HUES6 (cell line): ENCODE results near the gene POLD4.

Experiments used
- H3K27ac ChIP-seq: 2 replicates; pipeline ENCODE4 v1.7.0; 2013; ENCODE audit warnings: low read depth, mild to moderate bottlenecking, low read length, inconsistent platforms
- H3K27me3 ChIP-seq: 2 replicates; pipeline ENCODE4 v1.6.1; 2013; ENCODE audit warnings: low read length; ENCODE audit not compliant: control insufficient read depth, insufficient read depth
- H3K36me3 ChIP-seq: 2 replicates; pipeline ENCODE4 v1.6.1; 2013; ENCODE audit warnings: low read length; ENCODE audit not compliant: control insufficient read depth, insufficient read depth
- H3K4me1 ChIP-seq: 2 replicates; pipeline ENCODE4 v1.6.1; 2013; ENCODE audit warnings: low read length; ENCODE audit not compliant: control insufficient read depth, insufficient read depth
- H3K4me3 ChIP-seq: 2 replicates; pipeline ENCODE4 v1.5.1; 2013; ENCODE audit warnings: low read depth, low read length
- H3K9ac ChIP-seq: one replicate; pipeline ENCODE4 v1.6.1; 2013; ENCODE audit warnings: mild to moderate bottlenecking, low read length
- H3K9me3 ChIP-seq: 2 replicates; pipeline ENCODE4 v1.6.1; 2013; ENCODE audit warnings: low read depth, low read length; ENCODE audit not compliant: control insufficient read depth, insufficient read depth

Gene POLD4

DNA sequence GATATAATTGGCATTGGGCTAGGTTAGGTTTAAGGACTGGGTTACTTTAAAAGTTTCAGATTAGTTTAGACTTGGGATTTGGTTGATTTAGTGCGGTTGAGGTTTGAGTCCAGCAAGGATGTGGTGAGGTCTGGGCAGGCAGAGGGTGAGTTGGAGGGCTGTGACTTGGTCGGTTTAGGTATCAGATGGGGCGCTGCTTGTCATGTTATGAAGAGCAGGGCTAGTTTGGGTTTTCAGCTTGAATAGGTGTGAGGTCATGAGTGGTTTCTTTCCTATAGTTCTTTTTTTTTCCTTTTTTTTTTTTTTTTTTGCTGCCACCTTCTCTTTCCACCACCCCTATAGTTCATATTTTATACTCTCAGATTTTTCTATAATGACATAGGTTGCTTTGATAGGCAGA is 15.3 kb upstream of the POLD4 start:
- Histone ChIP-seq H3K4me3 (no peak overlapping the region), H3K27ac (no peak overlapping the region), H3K9me3 (no peaks in the 10 kb centered on the region), H3K36me3 (no peaks in the 10 kb centered on the region), H3K9ac (no peak overlapping the region), H3K4me1 (peaks cover 38% of the 10 kb centered on the region), H3K27me3 (peaks cover 13% of the 10 kb centered on the region; the same call in 1 of the 2 replicates)

DNA sequence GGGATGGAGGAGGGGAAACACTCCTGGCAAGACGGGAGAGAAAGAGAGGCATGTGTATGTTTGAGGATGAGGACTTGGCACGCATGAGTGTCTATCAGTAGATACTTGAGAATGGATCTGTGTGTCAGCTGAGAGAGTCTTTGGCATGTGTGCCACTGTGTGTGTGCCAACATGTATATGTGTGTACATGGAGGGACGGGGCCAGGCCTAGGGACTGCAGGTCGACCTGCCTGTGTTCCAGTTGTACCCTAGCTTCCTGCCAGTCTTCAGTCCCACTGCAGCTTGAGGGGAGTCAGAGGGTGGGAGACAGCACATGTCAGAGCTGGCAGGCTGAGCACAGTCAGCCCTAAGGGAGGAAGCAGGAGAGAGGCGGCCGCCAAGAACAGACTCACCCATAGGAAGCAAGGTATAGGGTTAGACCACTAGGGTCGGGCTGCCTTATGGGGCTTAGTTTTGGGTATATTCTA is 14.4 kb upstream of the POLD4 start:
- Histone ChIP-seq H3K27me3 (peaks cover 13% of the 10 kb centered on the region; the same call in 1 of the 2 replicates), H3K4me3 (no peak overlapping the region), H3K9me3 (no peaks in the 10 kb centered on the region), H3K36me3 (no peaks in the 10 kb centered on the region), H3K9ac (no peak overlapping the region), H3K4me1 (peaks cover 38% of the 10 kb centered on the region), H3K27ac (no peak overlapping the region)

DNA sequence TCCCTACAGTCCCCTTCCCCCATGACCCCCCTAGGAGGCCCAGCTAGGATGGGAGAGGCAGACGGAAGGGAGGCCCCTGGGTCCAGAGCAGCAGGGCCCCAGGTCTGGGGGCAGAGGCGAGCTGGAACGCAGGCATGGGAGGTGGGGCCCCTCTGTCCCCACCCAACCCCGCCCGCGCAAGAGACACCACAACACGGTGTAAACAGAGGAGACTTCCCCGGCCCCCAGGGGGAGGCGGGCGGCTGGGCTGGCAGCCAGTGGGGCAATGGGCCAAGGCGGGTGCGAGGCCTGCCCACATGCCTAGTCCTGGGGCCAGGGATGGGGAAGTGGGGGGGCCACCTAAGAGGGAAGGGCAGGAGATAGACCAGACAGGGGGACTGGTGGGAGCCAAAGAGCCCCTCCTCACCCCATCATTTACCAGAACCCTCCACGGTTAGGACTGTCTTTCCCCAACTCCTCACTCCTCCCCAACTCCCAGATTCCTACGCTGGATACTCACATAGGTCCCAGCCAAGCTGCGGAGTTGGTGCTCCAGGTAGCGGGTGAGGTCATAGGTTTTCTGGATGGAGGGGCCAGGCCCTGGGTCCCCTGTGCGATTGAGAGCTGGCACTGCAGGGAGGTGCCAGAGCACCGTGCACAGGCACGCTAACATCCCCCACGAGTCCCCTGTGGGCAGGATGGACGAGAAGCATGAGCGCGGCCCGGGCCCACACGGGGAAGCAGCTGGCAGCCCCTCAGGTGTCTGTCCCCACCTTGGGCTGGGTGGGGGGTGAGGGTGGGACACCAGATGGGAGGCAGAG is 13.8 kb upstream of the POLD4 start:
- Histone ChIP-seq H3K4me3 (no peak overlapping the region), H3K9me3 (no peaks in the 10 kb centered on the region), H3K27me3 (peaks cover 13% of the 10 kb centered on the region; the same call in 1 of the 2 replicates), H3K27ac (no peak overlapping the region), H3K9ac (no peak overlapping the region), H3K36me3 (no peaks in the 10 kb centered on the region), H3K4me1 (peaks cover 37% of the 10 kb centered on the region)

DNA sequence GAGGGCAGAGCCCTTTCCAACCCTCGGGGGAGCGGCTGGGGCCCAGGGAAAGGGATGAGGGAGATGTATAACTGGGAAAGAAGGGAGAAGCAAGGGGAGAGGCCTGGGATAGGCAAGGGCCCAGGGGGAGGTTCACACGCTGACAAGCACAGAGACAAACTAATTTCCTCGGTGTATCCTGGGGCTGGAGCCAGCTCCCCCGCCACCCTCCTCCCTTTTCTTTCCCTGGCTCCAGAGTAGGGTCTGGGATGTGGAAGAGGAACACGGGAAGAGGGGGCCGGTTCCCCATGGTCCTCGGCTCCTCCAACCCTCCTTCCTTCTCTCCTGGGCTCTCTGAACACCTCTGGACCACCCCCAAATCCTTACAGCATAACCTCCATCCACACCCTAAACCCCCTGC is 13.2 kb upstream of the POLD4 start:
- peaks cover 31% of the 10 kb centered on the region for H3K4me1 ChIP-seq
- H3K4me3 ChIP-seq, result no peak overlapping the region
- no peak overlapping the region for H3K9ac ChIP-seq

DNA sequence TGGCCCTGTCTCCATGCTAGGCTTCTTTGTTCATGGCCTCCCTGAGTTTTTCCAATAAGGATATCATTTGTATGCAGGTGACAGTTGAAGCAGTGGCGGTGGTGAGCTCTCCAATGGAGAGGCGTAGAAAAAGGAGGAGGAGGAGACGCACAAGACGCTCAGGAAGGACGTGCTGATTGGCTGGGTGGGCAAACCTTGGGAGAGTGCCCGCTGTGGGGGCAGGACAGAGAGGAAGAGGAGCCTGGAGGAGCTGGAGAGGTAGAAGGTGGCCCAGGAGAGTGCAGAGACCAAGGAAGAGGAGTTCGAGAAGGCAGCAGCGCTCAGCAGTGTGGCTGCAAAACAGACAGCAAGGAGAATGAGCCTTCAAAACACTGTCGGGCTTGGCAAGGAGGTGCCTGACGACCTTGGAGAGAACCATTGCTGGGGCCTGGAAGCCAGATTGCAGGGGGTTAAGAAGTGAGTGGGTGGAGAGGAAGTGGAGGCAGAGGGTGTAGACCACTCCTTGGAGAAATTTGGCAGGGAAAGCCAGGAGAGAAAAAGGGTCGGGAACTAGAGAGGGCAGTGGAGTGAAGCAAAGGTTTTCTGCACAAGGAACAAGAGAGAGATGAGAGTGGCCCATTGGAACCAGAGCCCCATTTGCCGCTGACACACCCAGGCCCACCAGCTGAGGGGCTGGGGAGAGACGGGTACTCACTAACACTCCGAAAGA is 12.5 kb upstream of the POLD4 start:
- no peak overlapping the region for H3K27ac ChIP-seq
- H3K36me3 ChIP-seq, result no peaks in the 10 kb centered on the region
- H3K27me3 ChIP-seq, result peaks cover 9% of the 10 kb centered on the region; the same call in 1 of the 2 replicates
- no peak overlapping the region for H3K4me3 ChIP-seq
- peaks cover 24% of the 10 kb centered on the region for H3K4me1 ChIP-seq
- no peak overlapping the region for H3K9ac ChIP-seq
- H3K9me3 ChIP-seq, result no peaks in the 10 kb centered on the region

More for the DNA sequence above, 13.2 kb upstream of the POLD4 start:
- Histone ChIP-seq H3K9me3 (no peaks in the 10 kb centered on the region), H3K36me3 (no peaks in the 10 kb centered on the region), H3K27me3 (peaks cover 9% of the 10 kb centered on the region; the same call in 1 of the 2 replicates), H3K27ac (no peak overlapping the region)

DNA sequence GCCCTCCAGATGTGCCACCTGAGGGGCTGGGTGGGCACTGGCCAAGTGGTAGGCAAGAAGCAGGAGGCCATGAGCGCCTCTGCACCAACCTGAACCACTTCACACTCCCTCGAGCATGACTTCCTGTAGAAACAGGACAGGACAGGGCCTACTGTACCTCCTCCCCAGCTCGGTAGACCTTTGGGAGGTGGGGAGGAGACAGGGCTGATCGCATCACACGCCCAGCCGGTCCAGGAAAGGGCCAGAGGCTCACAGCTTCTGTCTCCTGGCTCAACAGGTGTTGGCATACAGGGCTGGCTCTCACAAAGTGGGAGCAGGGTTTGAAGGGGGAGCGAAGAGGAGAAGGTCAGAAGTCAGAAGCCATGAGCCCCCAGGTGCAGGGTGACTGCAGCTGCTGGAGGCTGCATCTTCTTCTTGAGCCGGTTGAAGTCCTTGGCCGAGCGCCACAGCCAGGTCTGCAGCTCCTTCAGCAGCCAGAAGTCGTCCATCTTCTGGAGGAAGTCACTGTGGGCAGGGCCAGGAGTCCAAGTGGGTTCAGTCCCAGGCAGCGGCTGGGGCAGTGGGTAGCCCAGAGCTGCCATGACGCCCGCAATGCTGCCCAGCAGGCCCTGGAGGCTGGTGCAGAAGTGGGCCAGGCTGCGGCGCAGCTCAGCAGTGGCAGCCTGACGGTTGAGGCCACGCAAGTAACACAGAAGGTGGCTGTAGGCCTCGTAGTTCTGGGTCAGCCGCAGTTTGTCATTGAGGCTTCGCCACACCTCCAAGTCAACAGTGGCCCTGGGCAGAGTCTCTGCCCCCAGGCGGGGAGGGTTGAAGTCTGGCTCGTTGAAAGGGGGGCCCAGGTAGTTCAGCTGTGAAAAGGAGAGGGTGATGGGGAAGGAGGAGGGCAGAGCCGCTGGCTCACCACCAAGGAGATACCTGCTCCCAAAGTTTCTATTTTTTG is 11.7 kb upstream of the POLD4 start:
- H3K27me3 ChIP-seq, result peaks cover 9% of the 10 kb centered on the region; the same call in 1 of the 2 replicates
- no peaks in the 10 kb centered on the region for H3K9me3 ChIP-seq
- peaks cover 17% of the 10 kb centered on the region; the same call in 1 of the 2 replicates for H3K4me1 ChIP-seq
- no peaks in the 10 kb centered on the region for H3K36me3 ChIP-seq
- H3K27ac ChIP-seq, result no peak overlapping the region
- no peak overlapping the region for H3K9ac ChIP-seq
- no peak overlapping the region for H3K4me3 ChIP-seq

DNA sequence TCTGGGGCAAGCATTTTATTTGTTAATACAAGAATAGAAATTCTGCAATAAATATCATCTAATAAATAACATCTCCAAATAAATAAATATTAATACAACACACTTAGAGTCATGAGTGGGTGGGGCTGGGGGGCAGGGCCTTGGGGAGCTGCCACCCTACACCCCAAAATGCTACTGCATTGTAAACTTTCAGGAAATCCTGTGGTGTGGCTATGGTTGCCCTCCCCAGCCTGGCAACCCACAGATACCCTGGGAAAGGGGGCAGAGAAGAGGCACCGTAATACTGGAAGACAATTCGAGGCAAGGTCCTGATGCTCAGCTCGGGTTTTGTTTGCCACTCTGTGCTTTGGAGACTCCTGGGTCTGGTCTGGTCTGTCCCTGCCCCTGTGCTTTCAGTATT is 10.8 kb upstream of the POLD4 start:
- Histone ChIP-seq H3K9me3 (no peaks in the 10 kb centered on the region), H3K27me3 (0 out of 2 replicates have a peak, but pooled peaks cover under 1% of the 10 kb centered on the region), H3K36me3 (no peaks in the 10 kb centered on the region), H3K4me3 (no peak overlapping the region), H3K27ac (no peak overlapping the region), H3K4me1 (peaks cover 12% of the 10 kb centered on the region; the same call in 1 of the 2 replicates), H3K9ac (no peak overlapping the region)

DNA sequence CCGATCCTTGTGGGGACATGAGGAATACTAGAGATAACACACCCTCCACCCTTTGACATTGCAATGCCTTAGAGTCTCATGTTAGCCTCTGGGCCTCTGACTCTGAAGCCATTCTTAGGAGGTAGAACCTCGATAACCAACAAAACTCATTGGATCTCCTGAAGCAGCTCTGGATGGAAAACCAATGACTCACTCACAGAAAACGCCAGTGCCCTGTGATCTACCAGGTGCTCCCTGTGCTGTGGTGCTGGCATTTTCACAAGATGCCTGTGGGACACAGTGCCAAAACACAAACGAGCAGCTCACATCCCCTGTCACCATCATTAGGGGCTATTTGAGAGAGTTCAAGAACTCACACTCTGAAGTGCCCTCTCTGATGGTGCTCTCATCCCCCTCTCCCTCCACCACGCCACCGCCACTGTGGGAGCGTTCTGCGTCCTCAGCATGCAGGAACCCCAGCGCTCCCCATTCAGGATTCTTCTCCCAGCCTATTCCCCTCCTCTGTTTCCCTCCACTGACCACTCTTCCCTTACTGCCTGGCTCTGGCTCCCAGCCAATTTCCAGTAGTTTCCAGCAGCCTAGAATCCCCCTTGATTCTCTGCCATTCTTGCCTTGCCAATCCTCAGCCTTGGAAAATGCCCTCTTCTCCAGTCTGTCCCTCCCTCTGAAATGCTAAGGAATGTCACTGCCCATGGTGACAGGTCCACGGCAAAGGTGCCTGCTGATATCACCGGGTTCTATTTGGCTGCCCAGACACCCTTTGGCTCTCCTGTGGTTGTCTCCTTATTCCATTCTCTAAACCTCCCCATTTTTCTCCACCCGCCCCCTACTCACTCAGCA is 4.7 kb upstream of the POLD4 start:
- Histone ChIP-seq H3K27me3 (no peaks in the 10 kb centered on the region), H3K36me3 (no peaks in the 10 kb centered on the region), H3K9ac (no peak overlapping the region), H3K4me1 (peaks cover 21% of the 10 kb centered on the region), H3K27ac (no peak overlapping the region), H3K4me3 (no peak overlapping the region), H3K9me3 (no peaks in the 10 kb centered on the region)

DNA sequence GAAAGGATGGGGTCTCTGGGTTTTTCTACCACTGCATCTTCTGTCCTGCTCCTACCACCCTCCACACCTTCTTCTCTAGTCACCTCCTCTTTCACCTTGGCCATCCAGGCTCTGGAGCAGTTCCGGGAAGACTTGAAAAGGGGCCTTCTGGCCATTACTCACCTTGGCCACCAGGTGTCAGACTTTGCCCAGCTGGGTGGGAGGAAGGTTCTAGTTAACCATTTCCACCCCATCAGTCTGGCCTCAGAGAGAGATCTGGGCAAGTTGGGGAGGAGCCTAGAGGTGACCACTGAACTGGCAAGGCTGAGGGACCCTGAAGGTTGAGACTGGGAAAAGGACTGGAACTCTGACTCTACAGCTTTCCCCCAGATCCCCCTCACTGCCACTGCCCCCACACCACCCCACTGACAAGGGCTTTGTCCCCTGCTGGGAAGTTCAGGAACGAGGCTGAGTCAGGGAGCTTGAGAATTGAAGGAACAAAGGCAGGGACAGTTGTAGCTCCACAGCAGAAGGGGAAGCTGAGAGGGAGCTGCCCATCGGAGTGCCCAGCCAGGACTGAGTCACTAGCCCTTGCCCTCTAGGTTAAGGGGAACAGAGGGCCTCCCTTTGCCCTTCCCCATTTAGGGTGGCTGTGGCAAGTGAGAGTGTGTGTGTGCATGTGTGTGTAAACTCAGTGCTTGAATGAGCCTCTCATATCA is 3.7 kb upstream of the POLD4 start:
- Histone ChIP-seq H3K27me3 (no peaks in the 10 kb centered on the region), H3K9ac (no peak overlapping the region), H3K9me3 (no peaks in the 10 kb centered on the region), H3K4me3 (no peak overlapping the region), H3K36me3 (no peaks in the 10 kb centered on the region), H3K27ac (no peak overlapping the region), H3K4me1 (peaks cover 27% of the 10 kb centered on the region)
